Endodermal cell (in vitro differentiated cells): ENCODE results near the gene SEC14L2. TPM values are rescaled to one million over a fixed set of nuclear protein-coding genes. Genes with fewer than 3 reads are reported as not detected.
A peak's percentile ranks its signal among the peaks of the same experiment; 100 is the strongest.

Experiments
- DNase-seq: peaks from one replicate; pipeline ENCODE4 v3.0.0-alpha.2; 2017
- H3K27ac ChIP-seq: 2 replicates; pipeline ENCODE4 v1.5.1; 2013; ENCODE audit warnings: mild to moderate bottlenecking, low read depth, low read length, moderate library complexity
- H3K27me3 ChIP-seq: 2 replicates; pipeline ENCODE4 v1.6.1; 2013; ENCODE audit warnings: mild to moderate bottlenecking, low read length, moderate library complexity; ENCODE audit not compliant: insufficient read depth, control insufficient read depth, poor library complexity, severe bottlenecking
- H3K36me3 ChIP-seq: 2 replicates; pipeline ENCODE4 v1.7.0; 2013; ENCODE audit warnings: mild to moderate bottlenecking, low read length, moderate library complexity; ENCODE audit not compliant: control insufficient read depth, insufficient read depth
- H3K4me1 ChIP-seq: one replicate; pipeline ENCODE4 v1.7.0; 2013; ENCODE audit warnings: low read length; ENCODE audit not compliant: control insufficient read depth, insufficient read depth
- H3K4me3 ChIP-seq: 2 replicates; pipeline ENCODE4 v1.5.1; 2013; ENCODE audit warnings: mild to moderate bottlenecking, low read length, moderate library complexity
- H3K9ac ChIP-seq: 2 replicates; pipeline ENCODE4 v1.6.1; 2013; ENCODE audit warnings: mild to moderate bottlenecking, low read length, moderate library complexity; ENCODE audit not compliant: poor library complexity, severe bottlenecking; ENCODE audit errors: extremely low read depth
- H3K9me3 ChIP-seq: 2 replicates; pipeline ENCODE4 v1.6.1; 2013; ENCODE audit warnings: mild to moderate bottlenecking, low read length, moderate library complexity; ENCODE audit not compliant: control insufficient read depth
- H3K27ac Mint-ChIP-seq: 2 replicates; pipeline ENCODE4 v1.8.0; 2020; ENCODE audit warnings: mixed read lengths
- H3K27me3 Mint-ChIP-seq: 2 replicates; pipeline ENCODE4 v1.8.0; 2021; ENCODE audit warnings: mild to moderate bottlenecking, mixed read lengths; ENCODE audit not compliant: insufficient read depth
- H3K36me3 Mint-ChIP-seq: 2 replicates; pipeline ENCODE4 v1.8.0; 2020; ENCODE audit warnings: low read depth, mixed read lengths
- H3K4me1 Mint-ChIP-seq: 2 replicates; pipeline ENCODE4 v1.8.0; 2020; ENCODE audit warnings: mixed read lengths
- H3K4me3 Mint-ChIP-seq: 2 replicates; pipeline ENCODE4 v1.8.0; 2020; ENCODE audit warnings: mild to moderate bottlenecking, moderate library complexity, mixed read lengths
- H3K9me3 Mint-ChIP-seq: 2 replicates; pipeline ENCODE4 v1.8.0; 2020; ENCODE audit warnings: mild to moderate bottlenecking, mixed read lengths
- WGBS, 2 experiments: methylation state at CpG; one replicate each; pipeline versions ENCODE4 v1.1.5 to v1.1.7; 2013; ENCODE audit warnings: missing lambda C conversion rate in 2 of 2, mixed read lengths in 1 of 2; ENCODE audit not compliant: insufficient coverage in 1 of 2, insufficient read length in 1 of 2; 5-methylcytosine and 5-hydroxymethylcytosine counted together
- total RNA-seq, 2 donors: library from RNA; stranded (reverse); fragmentation: NEBNext Ultra II Directional in 1 of 2; extraction: Animal tissue kit (Norgen Biotek cat#: 25700) in 1 of 2; gene quantifications; 2 replicates in 1 of 2; 3 replicates in 1 of 2; pipeline ENCODE4 v1.2.1, GENCODE V29; 2021
- TF ChIP-seq, protein P1 (sequence below): fragments of 200-600 bp; sonication (generic); conservative IDR thresholded peaks from 2 replicates; pipeline ENCODE4 v1.5.0; 2021; ENCODE audit warnings: antibody characterized with exemption, mild to moderate bottlenecking

SEC14L2 gene
- total RNA-seq, 2 donors from 2014 or later = 13.9 to 19.1 TPM

DNA sequence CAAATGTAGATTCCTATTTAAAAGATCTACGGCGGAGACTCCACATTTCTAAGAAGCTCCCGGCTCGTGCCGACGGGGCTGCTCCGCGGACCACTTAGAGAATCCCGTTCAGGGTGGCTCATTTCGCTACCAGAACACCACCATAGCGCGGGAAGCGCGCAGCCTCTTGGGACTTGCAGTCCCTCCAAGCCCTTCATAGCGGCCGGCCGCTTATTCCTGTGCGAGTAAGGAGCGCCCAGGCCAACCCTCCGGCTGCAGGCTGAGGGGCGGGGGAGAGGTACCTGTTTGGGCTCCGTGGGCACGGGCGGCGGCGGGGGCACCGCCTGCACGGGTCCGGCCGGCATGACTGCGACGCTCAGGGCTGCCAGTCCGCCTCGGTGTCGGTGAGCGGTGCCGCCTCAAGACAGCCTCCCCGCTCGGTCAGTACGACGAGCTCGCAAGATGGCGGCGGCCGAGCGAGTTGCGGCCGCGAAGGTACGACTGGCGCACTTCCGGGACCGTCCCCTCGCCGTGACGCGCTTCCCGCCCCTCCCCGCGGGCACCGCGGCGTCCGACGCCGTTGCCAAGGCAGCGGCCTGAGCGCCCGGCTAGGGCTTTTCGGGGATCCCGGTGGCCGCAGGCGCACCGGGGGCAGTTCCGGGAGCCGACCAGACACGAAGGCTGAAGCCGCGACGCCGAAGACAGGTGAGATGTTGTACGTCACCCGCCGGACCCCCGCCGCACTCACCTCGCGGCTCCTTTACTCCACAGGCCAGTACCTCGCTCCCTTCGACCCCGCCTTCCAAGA lies 40.2 kb upstream of the SEC14L2 start, which contains the start of the genes CCDC157 and SF3A1:
Gene CCDC157 (plus strand): TSS at position 559 of the 787 bp plus-strand sequence. CDS start 8,994 bp downstream, outside the sequence.
Gene SF3A1 (minus strand): TSS at position 446 of the 787 bp plus-strand sequence. CDS start 102 bp downstream, at position 344.
- Mint-ChIP-seq H3K4me1 (peaks cover 25% of the 10 kb centered on the region), H3K4me3 (peak within 1 kb of the TSS; percentile 97), H3K27ac (peak within 1 kb of the TSS; percentile 97), H3K27me3 (peaks cover 2% of the 10 kb centered on the region), H3K9me3 (no peaks in the 10 kb centered on the region), H3K36me3 (peaks cover 19% of the 10 kb centered on the region)
- TF ChIP-seq, protein P1, sequence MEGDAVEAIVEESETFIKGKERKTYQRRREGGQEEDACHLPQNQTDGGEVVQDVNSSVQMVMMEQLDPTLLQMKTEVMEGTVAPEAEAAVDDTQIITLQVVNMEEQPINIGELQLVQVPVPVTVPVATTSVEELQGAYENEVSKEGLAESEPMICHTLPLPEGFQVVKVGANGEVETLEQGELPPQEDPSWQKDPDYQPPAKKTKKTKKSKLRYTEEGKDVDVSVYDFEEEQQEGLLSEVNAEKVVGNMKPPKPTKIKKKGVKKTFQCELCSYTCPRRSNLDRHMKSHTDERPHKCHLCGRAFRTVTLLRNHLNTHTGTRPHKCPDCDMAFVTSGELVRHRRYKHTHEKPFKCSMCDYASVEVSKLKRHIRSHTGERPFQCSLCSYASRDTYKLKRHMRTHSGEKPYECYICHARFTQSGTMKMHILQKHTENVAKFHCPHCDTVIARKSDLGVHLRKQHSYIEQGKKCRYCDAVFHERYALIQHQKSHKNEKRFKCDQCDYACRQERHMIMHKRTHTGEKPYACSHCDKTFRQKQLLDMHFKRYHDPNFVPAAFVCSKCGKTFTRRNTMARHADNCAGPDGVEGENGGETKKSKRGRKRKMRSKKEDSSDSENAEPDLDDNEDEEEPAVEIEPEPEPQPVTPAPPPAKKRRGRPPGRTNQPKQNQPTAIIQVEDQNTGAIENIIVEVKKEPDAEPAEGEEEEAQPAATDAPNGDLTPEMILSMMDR = no peak
- Histone ChIP-seq H3K27me3 (no peaks in the 10 kb centered on the region), H3K36me3 (peaks cover 23% of the 10 kb centered on the region), H3K9ac (peak within 1 kb of the TSS; percentile 94), H3K27ac (peak within 1 kb of the TSS; percentile 95), H3K9me3 (no peaks in the 10 kb centered on the region), H3K4me3 (peak within 1 kb of the TSS; percentile 99), H3K4me1 (peaks cover 5% of the 10 kb centered on the region)
- WGBS, 2 experiments = 0 to 1% methylated on average over 37 to 91 of the region's 91 CpGs
- peak; percentile 96 for DNase-seq

DNA sequence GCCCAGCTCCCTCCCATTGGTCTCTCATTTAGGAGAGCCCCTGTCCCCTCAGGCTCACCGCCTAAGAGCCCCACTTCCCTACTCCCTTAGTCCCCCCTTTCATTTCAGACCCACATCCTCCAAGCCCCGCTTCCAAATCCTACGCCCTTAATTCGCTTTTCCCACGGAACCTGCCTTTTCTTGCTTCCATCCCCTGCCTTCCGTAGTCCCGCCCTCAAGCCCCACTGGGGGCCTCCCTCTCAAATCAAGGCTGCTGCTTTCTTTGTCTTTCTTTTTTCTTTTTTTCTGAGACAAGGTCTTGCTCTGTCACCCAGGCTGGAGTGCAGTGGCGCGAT lies 39.6 kb upstream of the SEC14L2 start:
- peak overlapping the region; percentile 95 for H3K27ac ChIP-seq
- H3K36me3 Mint-ChIP-seq = peaks cover 14% of the 10 kb centered on the region
- peak overlapping the region; percentile 97 for H3K4me3 Mint-ChIP-seq
- WGBS, 2 experiments = 2 to 3% methylated on average over 7 to 9 of the region's 9 CpGs
- H3K27me3 Mint-ChIP-seq = peaks cover 2% of the 10 kb centered on the region
- no peaks in the 10 kb centered on the region for H3K27me3 ChIP-seq
- no peaks in the 10 kb centered on the region for H3K9me3 ChIP-seq
- TF ChIP-seq, protein P1 = no peak
- H3K9me3 Mint-ChIP-seq = no peaks in the 10 kb centered on the region
- H3K4me1 Mint-ChIP-seq = peaks cover 26% of the 10 kb centered on the region
- peak overlapping the region; percentile 94 for H3K9ac ChIP-seq
- peak overlapping the region; percentile 97 for H3K27ac Mint-ChIP-seq
- no peak for DNase-seq
- H3K4me3 ChIP-seq = peak overlapping the region; percentile 99
- peaks cover 17% of the 10 kb centered on the region for H3K36me3 ChIP-seq
- H3K4me1 ChIP-seq = peaks cover 5% of the 10 kb centered on the region

DNA sequence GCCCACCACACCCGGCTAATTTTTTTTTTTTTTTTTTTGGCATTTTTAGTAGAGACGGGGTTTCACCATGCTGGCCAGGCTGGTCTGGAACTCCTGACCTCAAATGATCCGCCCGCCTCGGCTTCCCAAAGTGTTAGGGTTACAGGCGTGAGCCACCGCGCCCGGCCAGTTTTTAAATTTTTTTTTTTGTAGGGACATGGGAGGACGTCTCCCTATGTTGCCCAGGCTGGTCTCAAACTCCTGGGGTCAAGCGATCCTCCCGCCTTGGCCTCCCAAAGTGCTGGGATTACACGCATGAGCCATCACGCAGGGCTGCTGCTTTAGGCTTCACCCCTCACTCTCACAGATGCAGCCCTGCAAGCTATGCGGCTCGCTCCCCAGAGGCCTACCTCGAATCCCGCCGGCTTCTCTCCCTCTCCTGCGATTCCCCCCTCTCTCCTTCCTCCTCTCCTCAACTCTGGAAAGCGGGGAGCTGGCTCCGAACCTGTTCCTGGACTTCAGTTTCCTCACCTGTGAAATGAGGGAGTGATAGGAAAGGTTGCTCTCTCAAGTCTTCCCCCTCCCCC lies 39.1 kb upstream of the SEC14L2 start:
- Mint-ChIP-seq H3K27me3 (peaks cover 2% of the 10 kb centered on the region), H3K36me3 (peaks cover 8% of the 10 kb centered on the region), H3K4me1 (peaks cover 32% of the 10 kb centered on the region), H3K9me3 (no peaks in the 10 kb centered on the region), H3K4me3 (peak overlapping the region; percentile 97), H3K27ac (peak overlapping the region; percentile 97)
- Histone ChIP-seq H3K27ac (no peak overlapping the region), H3K27me3 (no peaks in the 10 kb centered on the region), H3K9me3 (no peaks in the 10 kb centered on the region), H3K4me1 (peaks cover 5% of the 10 kb centered on the region), H3K4me3 (peak overlapping the region; percentile 99), H3K9ac (peak overlapping the region; percentile 94), H3K36me3 (peaks cover 12% of the 10 kb centered on the region)
- TF ChIP-seq, protein P1 = no peak
- DNase-seq = no peak
- 60 to 86% methylated on average over 7 to 19 of the region's 22 CpGs for WGBS, 2 experiments
